Activated CD4-positive, alpha-beta T cell treated with anti-CD3 and anti-CD28 coated beads for 24 hours (primary cell): Measurements from ENCODE around the gene GPR183.

Source experiments
- DNase-seq, 2 donors: peaks; one replicate each; pipeline ENCODE4 v3.0.0-alpha.2; 2020; ENCODE audit warnings: low read depth in 2 of 2

GPR183 gene

DNA sequence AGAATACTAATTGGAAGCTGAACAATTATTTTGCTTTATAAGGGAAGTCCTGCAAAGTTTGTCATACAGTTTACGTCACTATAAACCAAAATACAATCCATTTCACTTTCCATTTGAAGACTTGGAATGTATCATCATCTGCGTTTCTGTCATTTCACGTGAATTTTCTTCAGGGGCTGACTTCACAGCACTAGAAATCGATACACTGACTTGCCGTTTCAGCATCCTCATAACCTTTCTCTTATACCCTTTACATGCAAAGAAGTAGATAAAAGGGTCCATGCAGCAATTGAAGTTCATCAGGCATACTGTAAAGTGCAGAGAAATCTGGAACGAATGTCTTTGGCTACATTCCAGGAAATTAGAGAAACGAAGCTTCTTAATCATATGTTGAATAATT, 12.2 kb downstream of the GPR183 start:
- DNase-seq, result no peak

DNA sequence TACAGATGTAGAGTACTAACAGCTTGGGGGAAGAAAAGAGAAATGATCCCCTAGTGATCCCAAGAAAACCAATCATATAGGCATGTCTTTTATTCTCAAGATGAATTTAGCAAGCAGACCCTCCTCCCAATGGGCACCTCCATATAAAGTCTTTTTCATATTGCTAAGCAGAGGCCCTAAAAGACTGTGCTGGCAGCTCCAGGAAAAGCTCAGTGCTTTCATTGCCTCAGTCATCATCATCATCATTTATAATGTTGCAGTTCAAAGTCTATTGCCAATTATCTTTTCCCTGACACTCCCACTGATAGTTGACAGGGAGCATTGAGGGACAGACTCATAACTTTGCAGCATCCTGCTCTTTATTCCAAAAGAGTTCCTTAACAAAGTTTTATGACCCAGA, 13.0 kb downstream of the GPR183 start:
- no peak for DNase-seq

DNA sequence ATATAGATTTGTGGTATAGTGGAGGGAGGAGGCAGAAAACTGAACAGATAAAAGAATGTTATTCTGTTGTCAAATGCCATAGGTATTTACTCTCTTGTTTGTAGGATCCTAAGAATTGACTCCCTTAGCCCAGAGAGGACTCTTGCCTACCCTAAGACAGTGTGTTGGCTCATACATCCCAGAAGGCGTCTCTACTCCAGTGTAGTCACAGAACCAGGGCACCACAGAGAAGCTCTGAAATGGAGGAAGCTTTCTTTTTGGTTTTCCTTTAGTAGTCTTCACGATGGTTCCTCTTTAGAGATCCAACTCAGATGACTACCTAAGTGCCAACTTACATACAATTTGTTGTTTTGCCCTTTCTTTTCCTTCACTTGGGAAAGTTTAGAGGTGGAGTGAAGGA, 14.0 kb downstream of the GPR183 start:
- no peak for DNase-seq

DNA sequence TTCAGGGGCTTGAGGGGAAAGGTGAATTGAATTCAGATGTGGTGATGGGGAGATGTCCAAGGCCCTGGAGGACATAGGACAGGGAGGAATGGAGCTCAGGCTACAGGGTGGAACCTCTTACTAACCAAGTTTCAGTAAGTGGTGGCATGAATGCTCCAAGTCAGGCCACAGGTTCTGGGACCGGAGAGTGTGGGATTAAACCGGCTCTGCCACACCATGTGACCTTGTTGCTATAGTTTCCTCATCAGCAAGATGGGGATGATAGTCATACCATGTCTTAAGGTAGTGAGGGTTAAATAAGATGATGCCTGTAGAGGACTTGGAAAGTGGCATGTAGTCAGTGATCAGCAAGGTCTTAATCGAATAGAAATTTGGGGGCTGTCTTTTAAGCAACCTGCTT, 16.3 kb downstream of the GPR183 start:
- no peak for DNase-seq

DNA sequence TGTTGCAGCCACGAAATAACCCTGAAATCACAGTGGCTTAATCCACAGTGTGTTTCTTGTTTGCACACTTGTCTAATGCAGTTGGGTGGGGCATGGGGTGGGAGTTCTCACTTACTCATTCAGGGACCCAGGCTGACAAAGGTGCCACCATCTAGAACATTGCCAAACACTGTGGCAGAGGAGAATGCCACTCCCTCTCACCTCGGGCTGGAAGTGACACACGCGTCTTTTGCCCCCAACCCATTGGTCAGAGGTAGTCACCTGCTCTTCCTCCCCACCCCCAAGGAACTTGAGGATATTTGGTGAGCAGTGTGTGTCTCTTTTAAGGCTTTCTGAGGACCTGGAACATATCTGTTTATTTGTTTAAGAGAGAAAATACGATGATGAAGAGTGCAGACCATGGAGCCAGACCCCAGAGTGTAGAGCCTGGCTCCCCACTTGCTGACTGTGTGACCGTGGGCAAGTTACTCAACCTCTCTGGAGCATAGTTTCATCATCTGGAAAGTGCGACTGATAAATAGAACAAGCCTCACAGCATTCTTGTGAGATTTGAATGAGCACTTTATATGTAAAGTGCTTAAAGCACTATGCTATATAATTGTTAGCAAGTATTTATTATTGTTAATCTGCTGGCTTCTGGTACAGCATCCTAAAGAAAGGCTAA, 17.4 kb downstream of the GPR183 start:
- no peak for DNase-seq

DNA sequence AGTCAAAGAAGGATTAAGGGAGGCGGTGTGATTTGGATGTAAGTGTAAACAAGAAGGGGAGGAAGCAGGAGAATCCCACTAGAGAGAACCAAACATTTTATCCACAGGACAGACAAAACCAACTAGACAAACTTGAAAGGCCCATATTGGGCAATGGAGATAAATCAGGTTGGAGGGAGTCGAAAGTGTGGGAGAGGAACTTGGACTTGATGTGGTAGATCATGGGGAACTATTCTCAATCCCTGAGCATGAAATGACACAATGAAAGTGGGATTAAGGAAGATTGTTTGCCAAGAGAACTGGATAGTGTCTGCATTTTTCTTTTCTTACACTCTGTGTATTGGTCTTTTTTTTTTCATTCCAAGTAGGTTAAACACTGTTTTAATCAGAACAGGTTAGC, 17.9 kb downstream of the GPR183 start:
- DNase-seq, result no peak

DNA sequence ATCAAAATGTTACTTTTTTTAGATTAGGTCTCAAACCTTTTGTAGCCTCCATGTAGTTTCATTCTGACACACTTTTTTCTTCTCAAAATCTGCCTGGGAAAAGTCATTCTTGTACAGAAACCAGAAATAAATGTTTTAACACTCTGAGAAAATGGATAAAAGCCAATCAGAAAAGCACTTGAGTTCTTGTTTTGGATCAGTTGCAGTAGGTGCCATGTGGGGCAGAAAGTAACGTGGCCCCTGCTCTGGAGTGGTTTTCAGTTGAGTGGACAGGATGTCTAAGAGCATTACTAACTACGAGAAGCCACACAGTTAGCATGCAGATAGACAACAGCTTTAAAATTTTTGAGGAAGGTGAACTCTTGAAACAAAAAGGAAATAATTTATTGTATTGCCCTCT, 19.1 kb downstream of the GPR183 start:
- no peak for DNase-seq

DNA sequence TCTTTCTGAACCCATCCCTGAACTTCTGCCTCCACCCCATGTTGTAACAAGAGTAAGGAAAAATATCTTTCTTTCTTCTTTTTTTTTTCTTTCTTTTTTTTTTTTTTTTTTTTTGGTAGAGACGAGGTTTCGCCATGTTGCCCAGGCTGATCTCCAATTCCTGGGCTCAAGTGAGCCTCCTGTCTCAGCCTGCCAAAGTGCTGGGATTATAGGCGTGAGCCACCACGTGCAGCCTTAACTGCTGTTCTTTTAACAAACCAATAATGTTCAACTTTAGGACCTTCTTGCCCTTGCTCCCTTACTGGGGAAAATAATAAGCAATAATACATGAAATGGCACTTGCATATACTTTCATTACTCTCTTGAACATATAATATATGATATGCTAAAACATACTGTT, 19.6 kb downstream of the GPR183 start:
- DNase-seq, result no peak

DNA sequence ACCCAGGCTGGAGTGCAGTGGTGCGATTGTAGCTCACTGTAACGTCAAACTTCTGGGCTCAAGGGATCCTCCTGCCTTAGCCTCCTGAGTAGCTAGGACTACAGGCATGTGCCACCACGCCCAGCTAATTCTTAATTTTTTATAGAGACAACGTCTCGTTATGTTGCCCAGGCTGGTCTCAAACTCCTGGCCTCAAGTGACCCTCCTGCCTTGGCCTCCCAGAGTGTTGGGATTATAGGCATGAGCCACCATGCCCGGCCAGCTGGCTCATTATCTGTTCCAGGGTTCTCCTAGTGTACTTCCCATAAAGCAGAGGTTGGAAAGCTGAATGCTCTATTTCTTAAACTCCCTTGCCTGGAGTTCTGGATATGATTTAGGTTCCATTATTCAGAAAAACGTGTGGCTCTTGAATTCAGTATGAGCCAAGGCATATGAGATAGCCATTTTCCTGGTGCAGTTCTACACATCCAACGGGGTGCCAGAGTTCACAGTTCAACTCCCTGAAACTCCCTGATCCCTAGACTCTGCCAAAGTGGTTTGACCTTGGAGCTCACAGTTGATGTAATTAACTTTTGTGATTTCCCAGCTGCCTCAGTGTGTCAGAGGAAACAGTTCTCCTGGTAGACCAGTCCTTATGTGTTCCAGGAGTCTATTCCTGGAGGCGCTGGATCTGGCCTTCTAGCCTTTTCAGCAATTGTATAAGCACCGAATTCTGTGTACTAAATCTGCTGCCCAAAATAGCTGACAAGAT, 21.6 kb downstream of the GPR183 start:
- DNase-seq, result no peak

DNA sequence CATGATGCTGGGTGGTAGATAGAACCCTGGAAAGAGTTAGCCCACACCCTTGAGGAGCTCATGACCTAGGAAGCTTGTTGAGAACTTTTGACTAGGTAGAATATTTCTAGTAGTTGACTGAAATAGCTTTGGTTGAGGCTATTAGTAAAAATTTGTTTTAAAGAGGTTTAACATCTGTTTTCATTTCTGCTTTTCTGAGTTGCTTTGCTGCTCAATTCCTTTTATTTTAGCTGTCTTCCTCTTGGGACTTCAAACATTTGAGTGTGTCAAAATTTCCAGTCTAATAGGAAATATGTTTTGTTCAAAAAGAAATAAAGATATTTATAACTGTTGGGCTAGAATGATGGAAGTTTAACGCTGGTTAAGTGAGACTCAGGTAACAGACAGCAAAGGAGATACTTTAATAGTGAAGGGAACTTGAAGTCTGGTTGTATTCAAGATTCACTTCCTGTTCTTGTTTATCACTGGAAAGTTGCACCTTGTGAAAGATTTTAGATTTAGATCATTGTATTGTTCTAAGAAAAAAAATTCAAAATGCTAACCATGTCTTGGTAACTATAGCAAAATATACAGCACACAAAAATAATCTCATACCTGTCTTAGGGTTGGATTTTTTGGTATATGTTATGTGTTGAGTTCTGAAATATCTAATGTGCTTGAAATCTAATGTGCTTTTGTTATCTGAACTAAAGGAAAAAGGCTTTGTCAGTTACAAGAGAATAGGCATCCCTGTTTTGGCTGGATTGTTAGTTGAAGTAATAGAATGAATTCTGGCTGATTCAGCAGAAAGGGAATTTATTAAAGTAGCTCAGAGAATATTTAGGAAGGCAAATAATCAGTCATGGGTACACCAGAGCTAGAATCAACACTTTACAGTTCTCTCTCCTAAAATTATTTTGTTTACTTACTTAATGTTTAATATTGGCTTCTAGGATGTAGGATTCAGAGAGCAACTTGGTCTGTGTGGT, 24.7 kb downstream of the GPR183 start:
- no peak for DNase-seq

DNA sequence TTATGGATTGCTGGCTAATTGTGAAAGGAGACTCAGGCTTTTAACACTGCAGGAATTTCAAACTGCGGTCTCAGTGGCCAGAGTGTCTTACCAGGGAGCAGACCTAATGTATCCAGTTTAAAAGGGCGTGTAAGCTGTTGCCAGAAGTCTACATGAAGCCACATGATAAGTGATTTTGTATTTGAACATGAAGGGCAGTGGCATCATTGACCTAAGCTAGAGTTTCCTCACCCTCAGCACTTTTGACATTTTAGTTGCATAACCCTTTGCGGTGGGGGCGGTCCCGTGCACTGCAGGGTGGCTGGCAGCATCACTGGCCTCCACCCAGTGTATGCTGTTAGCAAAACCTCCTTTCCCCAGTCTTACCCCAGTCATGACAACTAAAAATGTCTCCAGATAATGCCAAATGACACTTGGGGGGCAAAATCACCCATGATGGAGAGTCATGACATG, 25.4 kb downstream of the GPR183 start:
- no peak for DNase-seq

DNA sequence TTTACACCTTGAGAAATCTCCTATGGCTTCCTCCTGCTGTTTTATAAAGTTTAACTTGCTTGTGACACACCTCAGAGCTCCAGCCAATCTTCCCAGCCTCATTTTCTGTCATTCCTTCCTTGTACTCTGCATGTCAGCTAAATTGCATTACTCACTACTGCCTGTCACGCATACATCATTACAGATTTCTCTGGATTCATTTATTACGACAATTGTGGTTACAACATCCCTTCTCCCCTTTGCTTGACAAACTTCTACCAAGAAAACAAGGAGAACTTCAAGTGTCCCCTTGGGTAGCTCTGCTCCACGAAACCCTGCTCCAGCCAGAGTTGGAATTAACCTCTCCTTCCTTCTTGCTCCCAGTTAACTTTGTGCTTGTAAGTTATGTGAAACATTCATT, 27.0 kb downstream of the GPR183 start:
- DNase-seq, result no peak

DNA sequence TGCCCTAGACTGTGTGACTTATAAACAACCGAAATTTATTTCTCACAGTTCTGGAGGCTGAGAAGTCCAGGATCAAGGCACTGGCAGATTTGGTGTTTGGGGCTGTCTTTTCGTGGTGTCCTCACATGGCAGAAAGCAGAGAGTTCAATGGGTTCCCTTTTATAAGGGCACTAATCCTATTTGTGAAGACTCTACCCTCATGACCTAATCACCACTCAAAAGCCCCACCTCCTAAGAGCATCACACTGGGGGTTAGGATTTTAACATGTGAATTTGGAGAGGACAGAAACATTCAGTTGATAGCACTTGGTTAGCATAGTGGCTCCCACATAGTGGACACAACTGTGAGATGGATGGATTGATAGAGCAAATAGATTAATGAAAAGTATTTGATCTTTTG, 27.6 kb downstream of the GPR183 start:
- DNase-seq, result no peak

DNA sequence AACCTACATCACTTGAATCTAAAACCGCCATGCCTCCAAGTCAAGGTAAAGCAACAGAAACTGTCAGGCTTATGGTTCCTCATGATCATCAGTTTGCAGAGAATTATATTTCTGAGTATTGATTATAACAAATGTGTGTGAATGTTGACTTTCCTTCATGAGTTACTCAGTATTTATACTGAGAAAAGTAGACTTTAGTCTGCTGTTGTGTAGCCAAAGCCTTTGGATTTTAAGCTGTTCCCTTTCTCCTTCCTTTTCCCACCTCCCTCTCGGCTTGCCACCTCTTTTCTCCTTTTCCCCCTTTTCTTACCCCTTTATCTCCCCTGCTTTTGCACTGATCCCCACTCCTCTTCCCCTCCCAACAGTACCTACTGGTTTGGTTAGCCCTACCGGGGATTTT, 28.4 kb downstream of the GPR183 start:
- DNase-seq, result no peak

DNA sequence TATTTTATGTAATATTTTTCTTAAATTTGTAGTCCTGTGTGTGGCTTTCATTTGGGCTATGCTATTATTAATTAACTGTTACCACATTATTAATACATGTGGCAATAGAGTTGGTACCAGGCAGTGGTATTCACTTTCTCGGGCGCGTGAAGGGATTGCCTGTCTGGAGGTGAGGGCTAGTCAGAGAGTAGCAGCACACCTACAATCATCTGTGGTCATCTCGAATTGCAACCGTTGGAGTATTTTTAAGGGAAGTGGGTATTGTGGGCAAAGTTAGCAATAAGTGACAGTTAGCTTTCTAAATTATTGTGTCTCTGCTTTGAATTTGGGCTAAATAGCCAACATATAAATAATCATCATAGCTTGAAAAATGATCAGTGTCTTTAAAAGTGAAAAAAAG, 29.0 kb downstream of the GPR183 start:
- DNase-seq, result no peak

DNA sequence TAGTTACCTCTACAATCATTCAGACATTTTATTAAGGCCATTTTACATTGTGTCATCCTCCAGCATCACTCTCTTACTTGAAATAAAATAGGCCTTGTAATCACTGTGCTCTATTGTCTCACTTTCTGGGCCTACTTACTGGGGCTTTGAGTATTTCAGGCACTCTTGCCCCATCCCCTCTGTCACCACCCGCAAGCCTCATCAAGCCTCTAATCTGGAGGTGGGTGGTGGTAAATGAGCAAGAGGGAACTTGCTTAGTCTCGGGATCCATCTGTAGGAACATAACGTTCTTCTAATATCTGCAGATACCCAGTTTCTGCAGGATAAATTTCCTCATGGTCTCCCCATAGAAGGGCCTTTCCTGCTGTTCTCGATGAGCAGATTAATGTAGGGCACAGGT, 29.6 kb downstream of the GPR183 start:
- DNase-seq, result no peak

DNA sequence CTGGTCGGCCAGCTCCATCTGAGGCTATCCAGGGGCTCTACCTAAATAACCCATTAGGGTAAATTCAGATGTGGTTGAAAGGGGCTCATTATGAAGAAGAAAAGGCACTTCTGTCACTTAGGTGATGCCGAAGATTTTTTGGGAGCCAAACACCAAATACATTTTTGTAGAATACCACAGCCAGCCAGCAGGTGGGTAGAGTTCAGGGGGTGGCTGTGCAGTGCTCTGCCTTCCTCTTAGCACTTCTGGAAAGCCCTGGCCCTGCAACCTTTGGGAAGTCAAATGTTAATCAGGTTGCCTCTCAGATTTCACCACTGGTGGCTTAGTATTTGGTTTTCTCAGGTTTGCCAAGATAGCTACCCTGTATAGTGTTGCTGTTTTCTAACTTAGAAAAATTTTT, 30.5 kb downstream of the GPR183 start:
- DNase-seq, result no peak

DNA sequence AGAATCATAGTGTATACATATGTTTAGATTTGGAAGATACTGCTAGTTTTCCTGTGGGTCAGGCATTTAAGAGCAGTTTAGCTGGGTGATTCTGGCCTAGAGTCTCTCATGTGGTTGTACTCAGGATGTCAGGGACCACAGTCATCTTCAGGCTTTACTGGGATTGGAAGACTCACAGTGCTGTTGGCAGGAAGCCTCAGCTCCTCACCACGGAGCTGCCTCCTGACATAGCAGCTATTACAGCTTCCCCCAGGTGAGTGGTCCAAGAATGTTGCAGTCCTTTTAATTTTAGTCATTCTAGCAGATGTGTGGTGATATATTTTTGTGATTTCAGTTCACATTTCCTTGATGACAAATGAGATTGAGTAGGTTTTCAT, 32.1 kb downstream of the GPR183 start:
- DNase-seq, result no peak

DNA sequence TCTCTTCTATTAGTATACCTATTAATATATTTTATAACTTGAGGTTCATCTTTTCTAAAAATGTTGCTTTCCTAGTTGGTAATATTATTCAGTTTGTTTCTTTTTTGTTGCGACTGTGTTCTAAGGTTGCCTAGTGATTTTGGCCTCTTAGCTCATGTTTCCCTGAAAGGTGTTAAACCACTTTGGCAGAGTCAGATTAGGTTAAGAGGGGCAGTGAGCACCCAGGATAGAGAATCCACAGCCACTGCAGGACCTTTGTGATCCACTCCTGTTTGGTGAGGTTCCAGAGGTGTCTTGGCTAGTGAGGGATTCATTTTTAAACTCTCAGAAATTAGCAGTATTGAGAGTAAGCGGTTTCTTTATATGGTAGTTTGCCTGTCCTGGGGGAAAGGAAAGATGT, 34.1 kb downstream of the GPR183 start:
- no peak for DNase-seq

DNA sequence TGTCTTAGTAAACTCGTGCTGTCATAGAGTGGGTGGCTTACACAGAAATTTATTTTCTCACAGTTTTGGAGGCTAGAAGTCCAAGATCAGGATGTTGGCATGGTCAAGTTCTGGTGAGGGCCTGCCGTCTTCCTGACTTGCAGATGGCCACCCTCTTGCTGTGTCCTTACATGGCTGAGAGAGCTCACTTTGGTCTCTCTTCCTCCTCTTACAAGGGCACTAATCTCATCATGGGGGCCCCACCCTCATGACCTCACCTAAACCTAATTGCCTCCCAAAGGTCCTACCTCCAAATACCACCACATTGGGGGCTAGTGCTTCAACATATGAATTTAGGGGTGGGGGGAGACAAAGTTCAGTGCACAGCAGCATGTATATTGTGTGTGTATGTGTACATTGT, 34.7 kb downstream of the GPR183 start:
- DNase-seq, result no peak

DNA sequence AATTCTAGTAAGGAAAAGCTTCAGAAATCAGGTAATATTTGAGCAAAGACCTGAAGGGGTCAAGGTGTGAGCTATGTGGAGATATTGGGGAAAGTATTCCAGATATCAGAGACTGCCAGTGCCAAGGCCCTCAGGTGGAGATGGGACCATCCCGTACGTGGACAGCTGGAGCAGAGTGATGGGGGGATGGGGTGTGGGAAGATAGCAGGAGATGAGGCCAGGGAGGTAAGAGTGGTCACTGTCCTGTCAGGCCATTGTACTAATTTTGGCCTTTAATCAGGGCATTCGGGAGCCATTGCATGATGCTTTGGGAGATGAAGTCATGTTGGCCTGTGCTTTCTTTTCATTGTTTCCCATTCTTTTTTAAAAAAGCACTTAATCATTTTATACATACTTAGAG, 36.0 kb downstream of the GPR183 start:
- DNase-seq, result no peak

DNA sequence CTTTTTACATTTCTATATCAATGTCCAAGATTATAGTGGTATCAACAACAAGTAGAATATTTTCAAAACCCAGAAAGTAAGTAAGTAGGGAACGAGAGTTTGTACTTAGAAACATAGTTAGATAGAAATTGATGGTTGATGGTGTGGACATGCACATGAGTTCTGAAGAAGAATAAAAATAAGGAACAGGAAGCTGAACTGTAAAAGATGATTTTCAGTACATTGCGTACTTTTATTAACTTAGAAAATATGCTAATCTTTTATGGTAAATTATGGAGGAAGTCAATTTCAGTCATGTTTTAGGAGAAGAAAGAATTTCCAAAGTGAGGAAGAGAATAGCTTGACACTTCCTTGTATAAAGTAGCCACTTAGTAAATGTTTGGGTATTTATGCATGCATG, 36.7 kb downstream of the GPR183 start:
- DNase-seq, result no peak
